Embryonic facial prominence (tissue), 1 donor: ENCODE results near the gene HAUS1.
"Not testable (repeated sequence)": the region's sequence is repeated elsewhere in the genome, so short reads cannot be mapped to it uniquely, and the experiment has no call there.

Experiments
- DNase-seq: peaks from one replicate; pipeline ENCODE4 v3.0.0-alpha.2; 2016; ENCODE audit errors: extremely low spot score

The HAUS1 gene

DNA sequence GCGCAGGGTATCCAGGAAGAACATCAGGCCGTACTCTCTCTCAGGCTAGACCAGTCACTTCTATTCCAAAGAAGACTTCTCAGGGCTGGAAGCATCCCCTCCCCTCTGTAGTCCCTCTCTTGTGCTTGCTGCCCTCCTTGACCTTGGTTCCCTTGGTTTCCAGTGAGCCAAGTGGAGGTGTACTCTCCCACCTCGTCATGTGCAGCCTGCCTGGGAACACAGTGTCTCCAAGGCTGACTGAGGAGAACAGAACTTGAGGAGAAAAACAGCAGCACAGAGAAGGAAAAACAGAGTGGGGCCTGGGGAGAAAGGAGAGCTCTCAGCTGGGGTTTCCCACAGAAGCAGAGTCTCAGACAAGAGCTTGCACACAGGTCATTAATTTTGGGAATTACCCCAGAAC, 52.7 kb downstream of the HAUS1 start:
- no peak for DNase-seq

DNA sequence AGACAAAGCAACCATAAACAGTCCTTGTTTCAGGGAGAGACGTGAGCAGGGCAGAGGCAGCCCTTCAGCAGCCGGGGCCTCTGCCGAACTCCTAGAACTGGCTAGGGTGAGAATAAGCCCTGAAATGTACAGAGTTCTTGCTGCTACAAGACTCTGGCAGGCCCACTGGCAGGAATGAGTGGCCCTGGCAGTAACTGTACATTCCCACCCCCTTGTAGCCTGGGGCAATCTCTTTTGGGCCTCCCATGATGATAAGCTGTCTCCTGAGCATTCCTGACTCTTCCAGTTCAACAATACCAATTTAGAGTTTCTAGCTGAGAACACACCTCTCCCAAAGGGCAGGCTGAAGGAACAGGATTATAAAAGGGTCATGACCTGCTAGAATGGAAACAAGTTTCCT, 54.3 kb downstream of the HAUS1 start:
- no peak for DNase-seq

DNA sequence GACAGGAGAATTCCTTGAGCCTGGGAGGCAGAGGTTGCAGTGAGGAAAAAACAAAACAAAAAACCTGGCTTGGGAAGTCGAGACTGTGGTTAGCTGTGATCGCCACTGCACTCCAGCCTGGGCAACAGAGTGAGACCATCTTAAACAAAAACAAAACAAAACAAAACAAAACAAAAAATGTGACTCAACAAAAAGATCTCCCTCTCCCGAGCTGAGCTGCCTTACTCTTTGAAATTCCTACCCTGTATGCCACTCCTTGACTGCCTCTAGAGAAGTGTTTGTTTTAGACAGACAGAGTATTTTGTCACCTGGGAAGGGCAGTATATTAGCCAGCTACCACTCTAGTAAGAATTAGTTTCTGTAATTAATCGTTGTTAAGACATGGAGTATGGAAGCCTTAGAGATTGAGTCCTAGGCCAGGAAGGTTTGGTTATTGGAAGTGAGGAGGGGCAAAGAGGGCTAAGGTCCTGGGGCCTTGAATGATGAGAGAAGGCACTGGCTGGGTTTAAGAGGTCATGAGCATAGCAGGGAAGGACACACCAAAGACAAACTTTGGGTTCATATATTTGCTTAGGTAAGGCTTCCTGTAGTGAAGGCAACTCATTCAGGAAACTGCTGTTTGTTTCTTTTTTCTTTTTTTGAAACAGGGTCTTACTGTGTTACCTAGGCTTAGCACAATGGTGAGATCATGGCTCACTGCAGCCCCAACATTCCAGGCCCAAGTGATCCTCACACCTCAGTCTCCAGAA, 56.0 kb downstream of the HAUS1 start:
- no peak for DNase-seq

DNA sequence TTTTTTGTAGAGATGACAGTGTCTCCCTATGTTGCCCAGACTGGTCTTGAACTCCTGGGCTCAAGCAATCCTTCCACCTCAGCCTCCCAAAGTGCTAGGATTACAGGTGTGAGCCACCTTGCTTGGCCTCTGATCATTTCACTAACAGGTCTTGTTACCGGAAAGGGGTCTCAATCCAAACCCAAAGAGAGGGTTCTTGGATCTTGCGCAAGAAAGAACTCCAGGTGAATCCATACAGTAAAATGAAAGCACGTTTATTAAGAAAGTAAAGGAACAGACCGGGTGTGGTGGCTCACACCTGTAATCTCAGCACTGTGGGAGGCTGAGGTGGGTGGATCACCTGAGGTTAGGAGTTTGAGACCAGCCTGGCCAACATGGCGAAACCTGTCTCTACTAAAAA, 56.7 kb downstream of the HAUS1 start:
- not testable (repeated sequence) for DNase-seq

DNA sequence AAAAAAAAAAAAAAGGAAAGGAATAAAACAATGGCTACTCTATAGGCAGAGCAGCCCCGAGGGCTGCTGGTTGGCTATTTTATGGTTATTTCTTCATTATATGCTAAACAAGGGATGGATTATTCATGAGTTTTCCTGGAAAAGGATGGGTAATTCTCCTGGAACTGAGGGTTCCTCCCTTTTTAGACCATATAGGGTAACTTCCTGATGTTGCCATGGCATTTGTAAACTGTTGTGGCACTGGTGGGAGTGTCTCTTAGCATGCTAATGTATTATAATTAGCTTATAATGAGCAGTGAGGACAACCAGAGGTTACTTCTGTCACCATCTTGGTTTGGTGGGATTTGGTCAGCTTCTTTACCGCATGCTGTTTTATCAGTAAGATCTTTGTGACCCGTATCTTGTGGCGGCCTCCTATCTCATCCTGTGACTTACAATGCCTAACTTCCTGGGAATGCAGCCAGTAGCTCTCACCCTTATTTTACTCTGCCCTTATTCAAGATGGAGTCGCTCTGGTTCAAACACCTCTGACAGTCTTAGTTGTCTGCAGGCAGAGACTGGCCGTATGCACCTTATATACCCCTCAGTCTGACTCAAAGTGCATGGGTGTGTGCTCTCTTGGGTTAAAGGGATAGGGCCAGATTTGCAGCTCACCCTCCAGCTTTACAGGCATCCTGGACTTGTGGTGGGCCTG, 57.7 kb downstream of the HAUS1 start:
- no peak for DNase-seq

DNA sequence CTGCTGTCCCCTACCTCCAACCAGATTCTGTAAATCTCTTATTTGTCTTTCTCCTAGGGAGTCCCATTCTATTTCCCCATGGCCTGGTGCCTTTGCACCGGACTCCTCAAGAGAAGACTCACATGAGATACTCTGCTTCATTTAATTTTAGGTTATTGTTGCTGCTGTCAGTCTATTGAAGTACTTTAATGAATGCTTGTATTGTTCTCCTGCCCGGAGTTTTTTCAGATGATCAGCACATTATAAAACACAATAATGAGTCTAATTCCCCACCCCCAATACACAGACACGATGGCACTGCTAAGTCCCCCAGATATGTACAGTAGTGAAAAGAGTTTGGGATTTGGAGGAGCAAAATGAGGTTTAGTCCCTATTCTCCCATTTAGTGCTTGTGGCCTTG, 58.9 kb downstream of the HAUS1 start:
- DNase-seq: no peak

DNA sequence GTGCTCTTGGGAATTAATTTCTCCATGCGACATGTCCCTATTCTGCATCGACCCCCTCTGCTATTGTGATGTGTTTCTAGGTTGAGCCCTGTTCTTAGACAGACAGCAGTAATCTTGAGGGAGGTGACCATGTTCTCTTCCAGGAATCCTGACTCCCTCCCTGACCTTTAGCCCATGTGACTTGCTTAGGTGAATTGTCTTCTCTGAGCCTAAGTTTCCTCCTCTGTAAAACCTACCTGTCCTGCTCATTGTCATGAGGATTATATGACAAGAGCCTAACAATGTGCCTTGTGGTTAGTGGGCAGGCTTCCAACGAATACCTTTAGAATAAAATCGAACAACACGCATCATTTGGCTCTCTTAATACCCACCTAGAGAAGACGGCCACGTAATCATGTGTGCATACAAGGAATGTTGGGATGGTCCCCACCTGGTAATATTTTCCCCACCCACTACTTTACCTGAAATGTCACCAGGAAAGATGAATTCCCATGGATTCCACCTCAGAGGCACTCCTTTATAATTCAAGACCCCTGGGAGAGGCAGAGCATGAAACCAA, 59.8 kb downstream of the HAUS1 start:
- no peak for DNase-seq

DNA sequence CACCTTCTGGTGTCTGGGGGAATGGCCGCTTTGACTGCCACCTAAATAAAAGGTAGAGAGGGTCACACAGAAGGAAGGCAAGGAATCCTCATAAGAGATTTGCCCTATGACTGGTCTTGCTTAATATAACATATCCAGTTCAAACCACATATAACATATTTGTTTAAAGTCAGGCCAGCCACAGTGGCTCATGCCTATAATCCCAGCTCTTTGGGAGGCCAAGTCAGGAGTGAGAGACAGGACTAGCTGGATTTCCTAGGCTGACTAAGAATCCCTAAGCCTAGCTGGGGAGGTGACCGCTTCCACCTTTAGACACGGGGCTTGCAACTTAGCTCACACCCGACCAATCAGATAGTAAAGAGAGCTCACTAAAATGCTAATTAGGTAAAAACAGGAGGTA, 60.3 kb downstream of the HAUS1 start:
- DNase-seq: not testable (repeated sequence)

DNA sequence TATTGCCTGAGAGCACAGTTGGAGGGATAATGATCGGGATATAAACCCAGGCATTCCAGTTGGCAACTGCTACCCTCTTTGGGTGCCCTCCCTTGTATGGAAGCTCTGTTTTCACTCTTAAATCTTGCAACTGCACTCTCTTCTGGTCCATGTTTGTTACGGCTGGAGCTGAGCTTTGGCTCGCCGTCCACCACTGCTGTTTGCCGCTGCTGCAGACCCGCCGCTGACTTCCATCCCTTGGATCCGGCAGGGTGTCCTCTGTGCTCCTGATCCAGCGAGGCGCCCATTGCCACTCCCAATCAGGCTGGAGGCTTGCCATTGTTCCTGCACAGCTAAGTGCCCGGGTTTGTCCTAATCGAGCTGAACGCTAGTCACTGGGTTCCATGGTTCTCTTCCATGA, 60.7 kb downstream of the HAUS1 start:
- DNase-seq: no peak

DNA sequence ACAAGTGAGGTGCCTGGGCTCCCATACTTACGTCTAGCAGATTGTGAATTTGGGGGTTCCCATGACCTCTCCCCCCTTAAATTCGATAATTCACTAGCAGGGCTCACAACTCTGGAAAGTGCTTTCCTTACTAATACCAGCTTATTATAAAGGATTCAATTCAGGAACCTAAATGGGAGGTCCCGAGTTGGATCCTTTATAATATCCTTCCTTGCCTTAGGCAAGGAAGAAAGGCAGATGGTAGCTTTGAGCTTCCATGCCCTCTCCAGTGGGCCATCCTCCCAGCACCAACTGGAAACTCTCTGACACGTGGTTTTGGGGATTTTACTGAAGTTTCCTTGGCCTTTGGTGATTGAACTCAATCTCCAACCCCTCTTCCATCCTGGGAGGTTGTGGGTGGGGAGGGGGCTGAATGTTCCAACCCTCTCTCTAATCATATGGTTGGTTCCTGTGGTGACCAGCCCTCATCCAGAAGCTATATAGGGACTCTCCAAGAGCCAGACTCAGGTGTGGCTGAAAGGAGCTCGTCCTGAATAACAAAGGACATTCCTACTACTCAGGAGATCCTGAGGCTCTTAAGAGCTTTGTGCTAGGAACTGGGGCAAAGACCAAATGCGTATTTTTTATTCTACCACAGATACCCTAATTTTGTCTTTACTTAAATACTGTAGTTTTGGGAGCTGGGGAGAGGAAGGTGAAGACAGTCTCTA, 62.2 kb downstream of the HAUS1 start:
- no peak for DNase-seq

DNA sequence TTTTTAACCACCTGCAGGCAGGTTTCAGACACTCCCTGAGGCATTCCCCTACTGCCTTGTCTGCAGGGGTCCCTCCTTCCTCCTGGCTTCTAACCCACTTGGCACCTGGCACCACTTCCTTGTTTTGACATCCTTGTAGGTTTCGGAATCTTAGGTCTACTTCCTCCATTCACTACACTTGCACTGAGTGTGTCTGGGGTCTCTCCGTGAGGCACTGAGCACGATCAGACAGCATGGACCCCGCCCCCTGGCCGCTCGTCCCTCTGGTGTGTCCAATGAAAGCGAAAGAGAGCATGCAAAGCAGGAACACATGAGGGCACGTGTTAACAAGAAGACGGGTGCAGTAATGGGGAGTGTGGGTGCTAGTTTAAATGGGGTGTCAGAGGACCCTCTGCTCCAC, 63.8 kb downstream of the HAUS1 start:
- DNase-seq: no peak

DNA sequence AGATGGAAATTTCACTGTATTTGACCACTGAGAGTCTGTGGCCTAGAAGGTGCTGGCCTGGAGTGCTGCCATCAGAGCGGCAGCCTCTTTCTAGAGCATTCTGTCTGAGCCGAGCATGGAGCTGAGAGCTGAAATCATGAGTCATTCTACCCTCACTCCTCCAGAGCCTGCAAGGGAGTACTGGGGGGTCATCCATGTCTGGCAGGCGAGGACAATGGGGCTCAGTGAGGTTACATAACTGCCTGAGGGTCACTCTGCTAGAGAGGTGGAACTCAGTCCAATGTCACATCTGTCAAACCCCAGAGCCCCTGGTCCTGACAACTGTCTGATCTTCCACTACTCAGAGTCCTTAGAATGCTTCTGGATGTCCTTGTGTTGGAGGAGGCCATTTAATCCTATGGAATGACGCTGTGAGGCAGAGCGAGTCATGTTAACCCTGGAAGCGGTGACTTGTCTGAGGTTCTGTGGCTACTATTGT, 65.3 kb downstream of the HAUS1 start:
- DNase-seq: no peak

DNA sequence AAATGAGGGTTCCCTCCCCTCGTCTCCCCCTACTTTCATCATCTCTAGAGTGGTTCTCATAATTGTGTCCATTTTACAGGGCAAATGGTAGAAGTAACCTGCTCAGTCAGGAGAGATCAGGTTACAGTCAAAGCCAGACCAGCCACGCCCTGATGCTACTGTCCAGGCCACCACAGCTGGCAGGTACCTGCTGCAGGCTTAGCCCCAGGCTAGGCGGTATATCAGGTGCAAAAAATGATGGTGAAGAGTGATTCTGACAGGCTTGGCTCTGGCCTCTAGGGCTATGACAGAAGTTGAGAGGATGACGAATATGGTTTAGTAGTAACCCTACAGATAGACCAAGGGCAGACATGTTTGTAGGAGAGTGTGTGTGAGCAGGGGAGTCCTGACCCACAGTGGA, 67.1 kb downstream of the HAUS1 start:
- DNase-seq: no peak

DNA sequence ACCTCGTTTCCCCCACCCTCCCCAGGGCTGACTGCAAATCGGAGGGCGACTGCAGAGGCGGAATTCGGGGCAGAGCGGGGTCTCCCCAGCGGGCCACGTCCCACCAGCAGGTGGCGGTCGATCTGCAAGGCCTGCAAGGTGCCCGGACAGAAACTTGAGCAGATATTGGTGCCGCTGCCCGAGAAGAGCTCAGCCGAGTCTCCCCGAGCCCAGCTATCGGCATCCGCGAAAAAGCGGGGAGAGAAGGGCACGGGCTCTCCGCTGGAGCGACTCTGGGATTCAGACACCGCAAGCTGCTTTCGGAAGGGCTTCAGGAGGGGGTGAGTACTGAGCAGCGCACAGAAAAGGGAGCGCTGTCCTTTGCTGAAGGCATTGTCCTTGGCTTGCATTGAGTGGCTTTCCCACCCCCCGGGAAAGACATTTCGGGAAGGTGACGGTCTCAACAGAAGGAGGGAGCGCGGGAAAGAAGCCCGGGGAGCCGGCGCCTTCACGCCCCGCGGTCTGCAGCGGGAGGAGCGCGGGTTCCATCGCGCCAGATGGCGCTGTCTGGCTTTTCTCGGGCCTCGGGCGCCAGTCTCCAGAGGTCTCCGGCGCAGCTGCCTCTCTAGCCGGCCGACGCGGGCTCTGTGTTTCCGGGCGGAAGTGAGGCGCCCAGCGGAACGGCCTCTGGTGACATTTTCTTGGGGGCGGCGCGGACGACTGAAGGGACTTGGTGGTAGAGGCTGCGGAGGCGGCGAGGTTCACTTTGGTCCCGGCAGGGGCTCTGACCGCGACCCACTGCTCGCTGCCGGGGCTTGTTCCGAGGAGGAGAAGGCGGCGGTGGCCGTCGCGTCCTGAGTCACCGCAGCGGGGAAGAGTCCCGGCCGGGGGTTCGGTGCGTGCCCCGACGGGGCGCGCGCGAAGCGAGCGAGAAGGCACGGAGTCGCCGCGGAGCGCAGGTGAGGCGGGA, 69.5 kb downstream of the HAUS1 start:
- DNase-seq: peak; percentile 86

DNA sequence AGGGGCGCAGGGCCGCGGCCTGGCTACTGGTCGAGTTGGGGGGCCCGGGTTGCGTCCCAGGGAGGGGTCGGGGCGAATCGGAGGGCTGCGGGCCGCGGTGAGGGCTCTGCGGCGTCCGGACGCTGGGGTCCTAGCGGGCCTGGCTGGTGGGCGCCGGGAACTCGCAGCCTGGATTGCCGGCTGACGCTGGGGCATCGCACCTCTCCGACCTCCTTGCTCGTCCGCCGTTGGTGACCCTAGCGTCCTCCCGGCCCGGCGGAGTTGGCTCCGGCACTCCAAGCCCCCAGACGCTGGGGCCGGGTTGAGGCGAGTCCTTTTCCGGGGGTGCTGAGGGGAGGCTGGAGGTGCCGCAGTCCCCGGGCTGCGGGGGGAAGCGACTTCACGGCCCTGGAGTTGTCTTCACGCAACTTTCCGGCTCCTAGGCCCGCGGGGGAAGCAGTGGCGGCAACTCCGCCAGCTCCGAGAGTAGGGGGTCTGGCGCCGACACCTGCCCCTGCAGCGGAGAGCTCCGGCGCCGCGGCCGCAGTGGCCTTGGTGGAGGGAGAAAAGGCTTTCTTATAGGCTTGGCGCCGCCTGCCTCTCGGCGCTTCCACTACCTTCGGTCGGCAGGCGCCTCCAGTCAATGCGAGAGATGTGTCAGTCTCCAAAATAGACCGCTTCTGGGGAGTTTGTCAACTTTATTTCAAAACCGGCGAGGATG, 70.3 kb downstream of the HAUS1 start:
- DNase-seq: no peak

DNA sequence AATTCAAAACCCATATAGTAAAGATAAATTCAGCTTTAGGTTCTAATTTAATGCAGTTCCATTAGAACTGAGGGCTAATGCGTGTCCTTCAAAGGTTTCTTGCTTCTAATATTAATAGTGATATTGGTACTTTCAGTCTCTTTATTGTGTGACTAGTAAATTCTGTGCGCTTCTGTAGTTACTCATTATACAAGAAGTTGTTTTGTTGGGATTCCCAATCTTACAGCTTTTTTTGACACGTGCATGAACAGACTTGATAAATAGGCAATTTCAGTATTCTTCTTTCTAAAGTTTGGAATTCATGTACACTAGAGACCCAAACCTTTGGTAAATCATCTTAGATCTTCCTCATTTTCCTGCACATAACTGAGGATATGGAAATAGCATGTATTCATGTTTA, 71.8 kb downstream of the HAUS1 start:
- no peak for DNase-seq
